MM.1S (cell line): Measurements from ENCODE around the gene BORCS8.

Experiments used
- EZH2 ChIP-seq: fragments of 300-600 bp; sonication (generic); optimal IDR thresholded peaks from 2 replicates; pipeline ENCODE3; 2017; ENCODE audit warnings: low read depth, mild to moderate bottlenecking, antibody characterized with exemption, low read length, mixed read lengths
- EZH2phosphoT487 ChIP-seq: fragments of 300-600 bp; sonication (generic); IDR thresholded peaks from 2 replicates; pipeline ENCODE4 v1.6.1; 2018; ENCODE audit warnings: antibody characterized with exemption, low read length
- TF ChIP-seq, protein P1 (sequence below): fragments of 300-600 bp; sonication (generic); IDR thresholded peaks from 2 replicates; pipeline ENCODE4 v1.5.1; 2016; ENCODE audit warnings: antibody characterized with exemption, low read length, mixed read lengths

DNA sequence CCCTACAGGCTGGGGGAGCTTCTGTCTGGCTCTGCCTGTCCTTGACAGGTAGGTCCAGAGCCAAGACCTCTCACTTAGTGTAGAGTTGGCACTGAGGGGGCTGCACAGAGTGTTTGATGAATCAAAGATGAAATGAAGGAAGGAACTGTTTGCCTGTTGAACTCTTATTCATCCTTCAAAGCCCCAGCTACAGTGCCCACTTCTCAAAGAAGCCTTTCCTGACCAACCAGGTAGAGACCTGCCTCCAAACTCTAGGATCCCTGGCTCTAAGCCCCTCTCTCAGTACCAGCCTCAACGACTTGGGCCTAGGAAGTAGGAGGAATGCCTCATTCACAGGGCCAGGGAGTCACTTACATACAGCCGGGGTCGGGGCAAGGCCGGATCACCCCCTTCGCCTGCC, 44.6 kb downstream of the BORCS8 start:
- TF ChIP-seq, protein P1, sequence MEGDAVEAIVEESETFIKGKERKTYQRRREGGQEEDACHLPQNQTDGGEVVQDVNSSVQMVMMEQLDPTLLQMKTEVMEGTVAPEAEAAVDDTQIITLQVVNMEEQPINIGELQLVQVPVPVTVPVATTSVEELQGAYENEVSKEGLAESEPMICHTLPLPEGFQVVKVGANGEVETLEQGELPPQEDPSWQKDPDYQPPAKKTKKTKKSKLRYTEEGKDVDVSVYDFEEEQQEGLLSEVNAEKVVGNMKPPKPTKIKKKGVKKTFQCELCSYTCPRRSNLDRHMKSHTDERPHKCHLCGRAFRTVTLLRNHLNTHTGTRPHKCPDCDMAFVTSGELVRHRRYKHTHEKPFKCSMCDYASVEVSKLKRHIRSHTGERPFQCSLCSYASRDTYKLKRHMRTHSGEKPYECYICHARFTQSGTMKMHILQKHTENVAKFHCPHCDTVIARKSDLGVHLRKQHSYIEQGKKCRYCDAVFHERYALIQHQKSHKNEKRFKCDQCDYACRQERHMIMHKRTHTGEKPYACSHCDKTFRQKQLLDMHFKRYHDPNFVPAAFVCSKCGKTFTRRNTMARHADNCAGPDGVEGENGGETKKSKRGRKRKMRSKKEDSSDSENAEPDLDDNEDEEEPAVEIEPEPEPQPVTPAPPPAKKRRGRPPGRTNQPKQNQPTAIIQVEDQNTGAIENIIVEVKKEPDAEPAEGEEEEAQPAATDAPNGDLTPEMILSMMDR: no peak
- no peak for TF ChIP-seq EZH2
- TF ChIP-seq EZH2phosphoT487: no peak
